NOMO-1 treated with dmso at 0.1 percent for 144 hours (cell line): ENCODE measurements around the gene NTHL1.
A peak's percentile ranks its signal among the peaks of the same experiment; 100 is the strongest.
"Not testable (repeated sequence)": the region's sequence is repeated elsewhere in the genome, so short reads cannot be mapped to it uniquely, and the experiment has no call there.

ENCODE experiments used
- DNase-seq: peaks from one replicate; lab custom pipeline; 2025; ENCODE audit not compliant: unreplicated experiment; lab: John Stamatoyannopoulos, UW

The NTHL1 gene

GRCh38 chr16:2011726-2012125 lies 35.9 kb downstream of the NTHL1 start:
- DNase-seq: not testable (repeated sequence)

DNA sequence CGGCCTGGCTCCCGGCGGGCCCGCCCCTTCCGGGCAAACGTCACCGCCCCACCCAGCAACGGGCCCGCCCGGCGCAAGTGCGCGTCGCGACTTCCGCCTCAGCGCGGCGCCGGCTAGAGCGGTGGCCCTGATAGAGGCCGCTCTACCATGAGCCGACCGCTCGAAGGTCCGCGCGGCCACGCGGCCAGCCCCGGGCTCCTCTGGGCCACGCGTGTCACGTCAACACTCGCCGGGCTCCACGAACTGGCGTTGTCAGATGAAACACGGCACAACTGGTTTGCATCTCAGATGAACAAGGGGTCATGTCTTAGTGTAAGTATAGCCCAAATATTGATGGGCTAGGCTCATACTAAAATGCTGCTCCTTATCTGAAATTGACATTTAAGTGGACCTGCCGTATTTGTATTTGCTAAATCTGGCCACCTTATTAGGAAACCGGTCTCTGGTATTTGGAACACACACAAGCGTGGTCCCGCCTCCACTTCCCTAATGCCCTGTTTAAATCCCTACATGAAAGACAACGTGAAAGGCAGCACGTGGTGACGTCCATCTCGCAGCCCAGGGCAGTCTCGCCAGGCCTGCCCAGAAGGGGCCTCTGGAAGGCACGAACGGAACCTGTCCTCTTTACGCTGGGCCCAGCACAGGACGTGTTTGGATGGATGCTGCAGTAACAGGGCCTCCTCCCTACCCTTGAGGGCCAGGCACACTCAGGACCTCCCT lies 37.7 kb downstream of the NTHL1 start, which contains the start of gene ZNF598:
TSS of gene ZNF598 (minus strand) at position 31 of the 720 bp plus-strand sequence.
- DNase-seq: peak; percentile 67

- no peak for DNase-seq
These were observed 38.4 kb downstream of the NTHL1 start for GRCh38 chr16:2009164-2009711.

GRCh38 chr16:2008631-2009163 lies 38.9 kb downstream of the NTHL1 start:
- DNase-seq: no peak

DNA sequence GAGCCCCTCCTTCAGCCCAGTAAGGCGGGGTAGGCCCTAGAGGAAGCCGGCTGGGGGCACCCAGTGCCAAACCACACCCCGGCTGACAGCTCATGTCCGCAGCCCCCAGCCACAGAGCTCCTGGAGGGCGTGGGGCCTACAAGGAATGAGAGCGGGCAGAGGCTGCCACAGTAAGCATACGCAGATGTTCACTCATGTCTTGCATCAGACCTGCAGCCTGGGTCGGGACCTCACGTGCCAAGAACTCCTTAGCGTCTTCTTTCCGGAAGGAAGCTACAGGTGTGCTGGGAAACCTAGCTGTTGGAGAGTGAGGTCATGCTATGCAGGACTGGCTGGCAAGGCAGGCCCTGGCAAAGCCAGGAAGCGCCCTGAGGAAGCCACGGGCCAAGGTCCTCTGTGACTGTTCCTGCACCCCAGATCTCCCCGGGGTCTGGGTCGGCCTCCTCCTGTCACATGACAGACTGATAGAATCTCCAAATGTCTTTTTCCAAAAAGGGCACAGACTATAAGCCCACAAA lies 39.6 kb downstream of the NTHL1 start:
- DNase-seq: no peak

DNA sequence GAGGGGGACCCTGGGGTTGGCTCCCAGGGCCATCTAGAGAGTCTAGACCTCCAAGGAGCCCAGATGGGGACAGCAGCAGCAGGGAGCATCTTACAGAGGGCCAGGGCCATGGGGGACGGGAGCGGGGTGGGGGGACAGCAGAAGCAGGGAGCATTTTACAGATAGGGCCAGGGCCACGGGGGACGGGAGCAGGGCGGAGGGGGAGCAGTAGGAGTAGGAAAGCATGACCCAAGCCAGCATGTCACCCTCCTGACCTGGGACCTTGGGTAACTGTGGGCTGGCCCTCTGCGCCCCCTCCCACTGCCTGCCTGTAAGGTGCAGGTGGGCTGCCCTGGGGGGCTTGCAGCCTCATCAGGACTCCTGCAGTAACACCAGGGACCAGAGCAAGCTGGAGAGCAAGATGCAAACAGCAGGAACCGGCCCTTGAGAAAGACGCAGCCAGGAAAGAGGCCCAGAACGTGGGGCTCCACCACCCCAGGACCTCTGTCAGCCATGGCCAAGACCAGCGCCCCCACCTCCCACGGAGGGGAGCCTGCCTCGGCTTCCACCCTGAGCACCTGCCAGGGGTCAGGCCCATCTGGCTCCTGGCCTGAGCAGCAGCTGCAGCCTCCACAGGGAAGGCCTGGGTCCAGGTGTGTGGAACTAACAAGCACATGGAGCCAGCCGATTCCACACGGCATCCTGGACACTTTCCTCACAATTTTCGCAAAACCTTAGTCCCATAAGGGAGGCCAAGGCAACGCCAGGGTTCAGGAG lies 40.4 kb downstream of the NTHL1 start:
- no peak for DNase-seq

DNA sequence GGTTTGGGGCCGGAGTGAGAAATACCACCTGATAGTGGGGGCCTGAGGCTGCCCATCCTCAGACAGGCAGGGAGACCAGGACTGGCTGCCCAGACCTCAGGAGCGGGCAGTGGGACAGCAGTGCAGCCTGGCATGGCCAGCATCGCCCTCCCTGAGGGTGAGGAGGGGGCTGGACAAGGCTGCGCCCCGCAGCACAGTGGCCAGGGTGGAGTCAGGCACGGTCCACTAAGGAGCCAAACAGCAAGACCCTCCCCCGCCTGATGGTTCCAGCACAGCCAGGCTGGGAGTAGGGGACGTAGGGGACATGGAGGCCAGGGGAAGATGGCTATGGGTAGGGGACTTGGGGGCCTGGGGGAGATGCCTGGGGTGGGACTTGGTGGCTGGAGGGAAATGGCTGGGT lies 41.3 kb downstream of the NTHL1 start:
- DNase-seq: no peak

DNA sequence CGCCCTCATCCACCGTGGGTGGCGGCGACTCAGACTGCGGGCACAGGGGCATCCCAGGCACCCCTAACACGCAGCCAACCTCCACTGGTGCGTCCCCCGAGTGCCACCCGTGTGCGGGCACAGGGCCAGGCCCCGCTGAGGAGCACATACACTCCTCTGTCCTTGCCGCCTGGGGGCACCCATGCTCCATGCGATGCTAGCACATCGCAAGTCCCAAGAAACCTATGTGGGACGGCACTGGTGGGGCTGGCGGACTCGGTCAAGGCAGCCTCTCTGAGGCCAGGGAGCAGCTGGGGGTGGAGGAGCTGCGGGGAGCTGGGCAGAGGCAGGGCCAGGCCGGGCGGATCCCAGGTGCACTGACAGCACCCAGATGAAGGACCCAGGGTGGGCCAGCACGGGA lies 42.0 kb downstream of the NTHL1 start:
- DNase-seq: no peak

DNA sequence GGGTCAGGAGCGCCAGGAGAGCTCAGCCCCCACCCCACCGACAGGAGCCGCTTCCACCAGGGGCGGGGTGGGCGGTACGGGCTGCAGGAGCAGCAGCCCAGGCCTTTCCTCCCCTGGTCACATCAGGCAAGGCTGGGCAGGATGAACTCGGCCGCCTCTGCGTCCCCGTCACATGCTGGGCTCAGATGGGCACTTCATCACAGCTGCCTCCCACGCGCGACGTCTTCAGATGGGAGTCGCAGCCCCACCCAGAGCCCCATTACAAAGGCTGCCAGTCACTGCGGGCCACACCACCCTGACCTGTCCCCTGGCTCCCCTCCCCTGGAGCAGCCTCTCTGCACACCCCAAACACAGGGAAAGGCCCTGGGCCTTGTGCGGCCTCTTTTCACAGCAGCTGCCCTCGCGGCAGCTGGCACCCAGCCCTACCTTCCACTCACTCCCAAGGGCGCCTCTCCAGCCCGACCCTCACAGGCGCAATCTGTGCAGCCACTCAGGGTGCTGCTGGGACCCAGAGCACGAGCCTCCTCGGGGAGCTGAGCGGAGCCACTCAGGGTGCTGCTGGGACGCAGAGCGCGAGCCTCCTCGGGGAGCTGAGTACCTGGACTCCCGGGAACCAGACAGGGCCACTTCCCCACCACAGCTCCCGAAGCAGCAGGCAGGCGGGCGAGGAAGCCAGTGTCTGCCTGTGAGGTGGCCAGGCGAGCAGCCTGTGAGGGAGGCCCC lies 42.7 kb downstream of the NTHL1 start:
- no peak for DNase-seq

- DNase-seq: peak; percentile 72
These were observed 43.6 kb downstream of the NTHL1 start for GRCh38 chr16:2003827-2004641.

DNA sequence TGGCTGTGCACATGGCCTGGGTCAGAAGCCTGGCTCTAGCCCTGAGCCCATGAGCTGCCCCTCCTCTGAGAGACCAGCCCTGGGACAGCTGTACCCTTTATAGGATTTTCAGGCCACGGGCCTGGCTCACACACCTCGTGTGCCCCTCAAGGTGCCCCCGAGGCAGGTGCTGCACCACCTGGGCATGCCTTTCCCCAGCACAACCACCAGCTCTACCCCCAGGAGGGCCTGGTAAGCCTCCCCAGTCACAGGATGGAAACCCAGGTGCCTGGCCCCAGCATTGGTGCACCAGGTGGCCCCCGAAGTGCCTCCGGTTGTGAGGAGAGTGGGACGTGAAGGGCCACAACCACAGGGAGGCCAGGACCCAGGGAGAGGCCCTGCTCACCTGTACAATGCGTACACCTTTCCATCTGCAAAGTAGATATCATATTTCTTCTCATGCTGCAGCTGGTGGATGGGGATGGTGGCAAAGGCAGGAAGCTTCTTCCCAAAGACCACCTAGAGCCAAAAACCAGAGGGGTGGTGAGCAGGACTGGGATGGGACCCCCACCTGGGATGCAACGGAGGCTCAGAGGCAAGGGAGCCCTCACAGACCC lies 44.3 kb downstream of the NTHL1 start:
- no peak for DNase-seq

DNA sequence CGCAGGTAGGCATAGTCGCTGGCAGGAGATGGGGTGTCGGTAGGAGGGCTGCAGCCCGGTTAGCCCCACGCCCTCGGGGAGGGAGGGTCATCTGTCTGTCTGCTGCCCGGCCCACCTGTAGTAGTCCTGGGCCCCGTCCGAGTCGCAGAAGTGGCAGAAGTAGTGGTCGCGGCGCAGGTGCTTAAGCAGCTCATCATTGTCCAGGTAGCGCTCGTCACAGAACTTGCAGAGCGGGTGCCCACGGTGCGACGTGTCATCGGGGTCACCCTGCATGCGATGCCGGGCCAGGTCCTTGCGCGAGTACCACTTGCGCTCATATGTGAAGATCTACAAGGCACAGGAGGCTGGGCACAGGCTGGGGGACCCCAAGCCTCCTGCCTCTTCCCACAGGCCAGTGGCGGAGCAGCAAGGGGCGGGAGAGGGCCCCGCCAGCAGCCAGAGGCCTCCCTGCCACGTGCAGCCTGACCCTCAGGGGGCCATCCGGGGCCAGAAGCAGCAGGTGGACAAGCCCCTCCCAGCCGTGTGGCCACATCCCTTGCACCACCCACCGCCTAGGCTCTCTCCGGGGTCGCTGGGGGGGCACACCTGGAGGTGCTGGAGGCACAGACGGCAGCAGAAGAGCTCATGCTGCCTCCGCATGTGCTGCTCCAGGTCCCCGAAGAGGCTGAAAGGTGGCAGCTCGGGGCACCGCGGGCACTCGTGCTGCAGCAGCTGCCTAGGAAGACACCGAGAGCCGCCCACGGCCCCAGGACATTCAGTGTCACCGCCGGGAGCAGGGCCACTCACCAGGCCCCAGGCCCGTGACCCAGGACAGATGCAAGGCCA lies 45.0 kb downstream of the NTHL1 start:
- no peak for DNase-seq

GRCh38 chr16:2001456-2002355 lies 45.9 kb downstream of the NTHL1 start:
- no peak for DNase-seq

- no peak for DNase-seq
These were observed 46.6 kb downstream of the NTHL1 start for GRCh38 chr16:2001035-2001434.

GRCh38 chr16:1999866-2000514 lies 47.6 kb downstream of the NTHL1 start:
- DNase-seq: no peak

DNA sequence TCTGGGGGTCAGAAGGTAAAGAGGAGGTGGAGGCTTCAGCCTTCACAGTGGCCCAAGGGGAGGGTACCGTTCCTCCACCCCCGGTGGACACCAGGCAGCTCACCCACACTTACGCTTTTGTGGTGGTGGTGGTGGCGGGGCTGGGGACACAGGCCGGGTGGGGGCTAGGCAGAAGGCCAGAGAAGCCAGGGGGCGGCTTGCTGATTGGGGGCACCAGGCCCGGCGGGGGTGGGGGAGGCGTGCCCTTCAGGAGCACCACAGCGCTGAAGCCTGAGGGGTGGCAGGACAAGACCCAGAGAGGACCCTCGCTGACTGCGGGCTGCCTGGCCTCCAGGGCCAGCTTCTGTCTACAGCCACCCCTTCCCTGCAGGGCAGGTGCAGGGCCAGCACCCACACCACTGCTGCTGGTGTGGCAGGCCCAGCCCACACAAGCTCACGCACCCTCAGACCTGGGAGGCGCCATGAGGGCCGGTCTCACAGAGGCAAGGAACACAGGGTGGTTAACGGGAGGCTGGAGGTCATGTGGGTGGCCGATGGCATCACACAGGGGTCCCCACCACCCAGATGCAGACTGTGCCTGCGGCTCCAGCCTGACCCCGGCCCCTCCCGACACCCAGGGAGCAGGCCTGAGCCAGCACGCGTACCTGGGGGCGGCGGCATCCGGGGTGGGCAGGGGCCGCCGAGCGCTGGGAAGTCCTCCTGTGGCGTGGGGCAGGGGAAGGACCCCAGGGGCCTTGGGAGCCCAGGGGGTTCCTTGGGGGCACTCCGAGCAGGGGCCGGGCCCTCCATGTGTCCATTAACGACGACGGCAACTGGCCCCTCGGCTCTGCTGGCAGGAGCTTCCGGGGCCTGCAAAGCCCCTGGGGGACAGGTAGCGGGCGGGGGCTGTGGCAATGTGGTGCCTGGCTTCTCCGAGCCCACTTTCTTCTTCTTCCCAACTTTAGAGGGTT lies 48.5 kb downstream of the NTHL1 start:
- no peak for DNase-seq
